ENCODE measurements around the gene GLIS2. TPM values are rescaled to one million over a fixed set of nuclear protein-coding genes. Genes with fewer than 3 reads are reported as not detected.

GLIS2 gene
- total RNA-seq, 1 experiment from 2014 or later, result 2.1 TPM

GRCh38 chr16:4316108-4316863, 419 bp downstream of the GLIS2 start:
- peak overlapping the region; percentile 89 for H3K4me2 ChIP-seq (ENCODE audit: low read length)
- ATAC-seq (peak; percentile 23), DNase-seq (peak; percentile 16)
- peak overlapping the region; percentile 41; the same call in 1 of the 2 replicates for H3K9ac ChIP-seq (ENCODE audit: low read length)
- H3K9me3 ChIP-seq (ENCODE audit: low read length), result no peaks in the 10 kb centered on the region
- peak overlapping the region; percentile 75 for H3K4me3 ChIP-seq (ENCODE audit: low read length)
- peak overlapping the region; percentile 43; the same call in 1 of the 2 replicates for H2AFZ ChIP-seq (ENCODE audit: low read length)
- peaks cover 10% of the 10 kb centered on the region for H3K4me1 ChIP-seq (ENCODE audit: insufficient read depth, low read length)
- intact Hi-C loops (cut with micrococcal nuclease), result loop anchor here (5.0 kb wide), 1 partner anchor 44 kb away; the partner anchor contains the start of gene TFAP4
- no TSS peak for BruUV-seq (replicated peaks)
- no peaks in the 10 kb centered on the region for H3K36me3 ChIP-seq (ENCODE audit: low read depth, low read length)
- no peak overlapping the region for H3K27ac ChIP-seq (ENCODE audit: low read length)
- no peaks in the 10 kb centered on the region for H3K27me3 ChIP-seq (ENCODE audit: low read length)
- H3K9me2 ChIP-seq (replicated peaks; ENCODE audit: low read length), result no peaks in the 10 kb centered on the region
- POLR2A ChIA-PET (ENCODE audit: unreplicated experiment), result interaction anchor here (0.7 kb wide), 1 partner anchor 133 kb away, joined by 4 read pairs; no protein-coding TSS in a partner anchor
- no peaks in the 10 kb centered on the region for H3F3A ChIP-seq (ENCODE audit: low read length, unreplicated experiment)
- CTCF ChIA-PET, result interaction anchor here (0.6 to 1.7 kb wide), 2 partner anchors 26 to 400 kb away, joined by 6 to 8 read pairs; no protein-coding TSS in a partner anchor
- no peak for TF ChIP-seq EZH2 (IDR thresholded peaks at IDR 0.05; ENCODE audit: low read length, unreplicated experiment)
- no peak for TF ChIP-seq EZH2phosphoT487 (IDR thresholded peaks at IDR 0.05; ENCODE audit: borderline replicate concordance, low read length)
- no peak for TF ChIP-seq CTCF (conservative IDR thresholded peaks at IDR 0.05; ENCODE audit: low read depth, low read length)
- peaks cover 50% of the 10 kb centered on the region for H3K79me2 ChIP-seq (ENCODE audit: low read length)
- H4K20me1 ChIP-seq (ENCODE audit: low read length), result no peaks in the 10 kb centered on the region

GRCh38 chr16:4316864-4317531, 1.1 kb downstream of the GLIS2 start:
- CTCF ChIA-PET, result interaction anchor here (0.6 to 1.0 kb wide), 2 partner anchors 63 to 158 kb away, joined by 3 read pairs; no protein-coding TSS in a partner anchor
- H3K9ac ChIP-seq (ENCODE audit: low read length), result peak overlapping the region; percentile 41; the same call in 1 of the 2 replicates
- TF ChIP-seq EZH2phosphoT487 (IDR thresholded peaks at IDR 0.05; ENCODE audit: borderline replicate concordance, low read length) (no peak), CTCF (conservative IDR thresholded peaks at IDR 0.05; ENCODE audit: low read depth, low read length) (no peak), EZH2 (IDR thresholded peaks at IDR 0.05; ENCODE audit: low read length, unreplicated experiment) (no peak)
- no peaks in the 10 kb centered on the region for H3K9me3 ChIP-seq (ENCODE audit: low read length)
- ATAC-seq (peak; percentile 70), DNase-seq (peak; percentile 57)
- H3F3A ChIP-seq (ENCODE audit: low read length, unreplicated experiment), result no peaks in the 10 kb centered on the region
- peaks cover 10% of the 10 kb centered on the region for H3K4me1 ChIP-seq (ENCODE audit: insufficient read depth, low read length)
- H2AFZ ChIP-seq (ENCODE audit: low read length), result peak overlapping the region; percentile 43
- peak overlapping the region; percentile 19; the same call in 1 of the 2 replicates for H3K27ac ChIP-seq (ENCODE audit: low read length)
- intact Hi-C loops (cut with micrococcal nuclease), result loop anchor here (5.0 kb wide), 1 partner anchor 45 kb away; the partner anchor contains the start of gene TFAP4
- no peaks in the 10 kb centered on the region for H3K27me3 ChIP-seq (ENCODE audit: low read length)
- BruUV-seq (replicated peaks), result TSS peak; percentile 38
- no peaks in the 10 kb centered on the region for H4K20me1 ChIP-seq (ENCODE audit: low read length)
- POLR2A ChIA-PET (ENCODE audit: unreplicated experiment), result no interaction called here
- peak overlapping the region; percentile 75 for H3K4me3 ChIP-seq (ENCODE audit: low read length)
- peaks cover 57% of the 10 kb centered on the region for H3K79me2 ChIP-seq (ENCODE audit: low read length)
- H3K36me3 ChIP-seq (ENCODE audit: low read depth, low read length), result no peaks in the 10 kb centered on the region
- H3K4me2 ChIP-seq (ENCODE audit: low read length), result peak overlapping the region; percentile 89
- H3K9me2 ChIP-seq (replicated peaks; ENCODE audit: low read length), result no peaks in the 10 kb centered on the region
